IPS-18c (cell line): ENCODE data around the gene RFC1.
"Not testable (repeated sequence)": the region's sequence is repeated elsewhere in the genome, so short reads cannot be mapped to it uniquely, and the experiment has no call there.

ENCODE experiments used
- H3K4me3 ChIP-seq: 2 replicates; pipeline ENCODE4 v1.7.0; 2013; ENCODE audit warnings: low read depth, mild to moderate bottlenecking, low read length, moderate library complexity; ENCODE audit not compliant: insufficient read depth
- H3K9me3 ChIP-seq: one replicate; pipeline ENCODE4 v1.6.1; 2013; ENCODE audit warnings: mild to moderate bottlenecking, low read length, moderate library complexity; ENCODE audit not compliant: control insufficient read depth, insufficient read depth

Gene RFC1

GRCh38 chr4:39363773-39364393 lies 2.3 kb downstream of the RFC1 start:
- peaks cover 4% of the 10 kb centered on the region for H3K9me3 ChIP-seq
- no peak overlapping the region for H3K4me3 ChIP-seq

- no peak overlapping the region for H3K4me3 ChIP-seq
- peaks cover 4% of the 10 kb centered on the region for H3K9me3 ChIP-seq
Measured at GRCh38 chr4:39362827-39363226, 3.3 kb downstream of the RFC1 start.

GRCh38 chr4:39360611-39361010 lies 5.6 kb downstream of the RFC1 start:
- H3K9me3 ChIP-seq, H3K4me3 ChIP-seq: not testable (repeated sequence)

- peaks cover 2% of the 10 kb centered on the region for H3K9me3 ChIP-seq
- H3K4me3 ChIP-seq = no peak overlapping the region
Measured at GRCh38 chr4:39357002-39357401, 9.2 kb downstream of the RFC1 start.

GRCh38 chr4:39354254-39354552 lies 12.0 kb downstream of the RFC1 start:
- Histone ChIP-seq H3K4me3 (no peak overlapping the region), H3K9me3 (no peaks in the 10 kb centered on the region)

- no peaks in the 10 kb centered on the region for H3K9me3 ChIP-seq
- H3K4me3 ChIP-seq = no peak overlapping the region
Measured at GRCh38 chr4:39353478-39354253, 12.5 kb downstream of the RFC1 start.

GRCh38 chr4:39353149-39353477 lies 13.0 kb downstream of the RFC1 start:
- not testable (repeated sequence) for H3K4me3 ChIP-seq, H3K9me3 ChIP-seq

GRCh38 chr4:39349326-39349725 lies 16.8 kb downstream of the RFC1 start:
- no peak overlapping the region for H3K4me3 ChIP-seq
- no peaks in the 10 kb centered on the region for H3K9me3 ChIP-seq

GRCh38 chr4:39348371-39349315 lies 17.5 kb downstream of the RFC1 start:
- H3K4me3 ChIP-seq = no peak overlapping the region
- no peaks in the 10 kb centered on the region for H3K9me3 ChIP-seq

GRCh38 chr4:39346856-39347519 lies 19.2 kb downstream of the RFC1 start:
- no peaks in the 10 kb centered on the region for H3K9me3 ChIP-seq
- H3K4me3 ChIP-seq = no peak overlapping the region

- no peaks in the 10 kb centered on the region for H3K9me3 ChIP-seq
- H3K4me3 ChIP-seq = no peak overlapping the region
Measured at GRCh38 chr4:39342731-39343130, 23.4 kb downstream of the RFC1 start.

GRCh38 chr4:39341075-39341725 lies 25.0 kb downstream of the RFC1 start:
- Histone ChIP-seq H3K4me3 (no peak overlapping the region), H3K9me3 (no peaks in the 10 kb centered on the region)

GRCh38 chr4:39339968-39340367 lies 26.2 kb downstream of the RFC1 start:
- no peak overlapping the region for H3K4me3 ChIP-seq

GRCh38 chr4:39337841-39338240 lies 28.3 kb downstream of the RFC1 start:
- Histone ChIP-seq H3K9me3 (no peaks in the 10 kb centered on the region), H3K4me3 (no peak overlapping the region)

More at GRCh38 chr4:39339968-39340367, 26.2 kb downstream of the RFC1 start:
- H3K9me3 ChIP-seq = no peaks in the 10 kb centered on the region

- H3K4me3 ChIP-seq = no peak overlapping the region
- H3K9me3 ChIP-seq = no peaks in the 10 kb centered on the region
Measured at GRCh38 chr4:39335566-39335965, 30.6 kb downstream of the RFC1 start.

GRCh38 chr4:39331191-39331590 lies 35.0 kb downstream of the RFC1 start:
- no peak overlapping the region for H3K4me3 ChIP-seq
- H3K9me3 ChIP-seq = no peaks in the 10 kb centered on the region

GRCh38 chr4:39330353-39330752 lies 35.8 kb downstream of the RFC1 start:
- Histone ChIP-seq H3K9me3 (no peaks in the 10 kb centered on the region), H3K4me3 (no peak overlapping the region)
